ENCODE results near the gene CCL25.
A peak's percentile ranks its signal among the peaks of the same experiment; 100 is the strongest.
"Not testable (repeated sequence)": the region's sequence is repeated elsewhere in the genome, so short reads cannot be mapped to it uniquely, and the experiment has no call there.

The CCL25 gene

DNA sequence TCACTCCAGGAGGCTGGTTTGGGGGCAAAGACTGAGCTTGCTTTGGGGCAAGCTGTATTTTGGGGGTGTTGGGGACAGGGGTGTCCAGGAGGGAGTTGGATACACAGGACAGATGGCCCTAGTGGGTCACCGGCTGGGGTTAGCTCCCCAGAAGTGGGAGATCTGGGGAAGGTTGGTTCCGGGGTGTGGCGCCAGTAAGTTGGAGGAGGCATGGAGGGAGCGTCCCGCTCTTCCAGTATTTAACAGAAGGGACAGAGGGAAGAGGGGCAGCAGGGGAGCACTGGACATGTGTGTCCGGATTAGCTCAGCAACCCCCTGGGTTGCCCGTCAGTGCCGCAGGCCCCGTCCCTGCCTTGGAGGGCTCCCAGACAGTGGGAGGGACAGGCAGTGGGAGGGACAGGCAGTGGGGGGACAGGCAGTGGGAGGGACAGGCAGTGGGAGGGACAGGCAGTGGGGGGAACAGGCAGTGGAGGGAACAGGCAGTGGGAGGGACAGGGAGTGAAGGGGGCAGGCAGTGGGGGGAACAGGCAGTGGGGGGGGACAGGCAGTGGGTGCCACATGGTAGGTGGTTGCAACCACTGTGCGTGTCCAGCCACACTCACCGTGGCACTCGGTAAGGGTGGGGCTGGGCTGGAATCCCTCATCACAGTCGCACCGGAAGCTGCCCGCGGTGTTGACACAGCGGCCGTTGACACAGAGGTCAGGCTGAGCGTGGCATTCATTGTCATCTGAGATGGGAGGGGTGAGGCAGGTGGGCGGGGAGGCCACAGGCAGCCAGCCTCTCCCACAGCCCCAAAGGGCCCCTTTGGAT lies 33.2 kb downstream of the CCL25 start:
- peak; percentile 72 for DNase-seq (ENCODE audit: low read depth)

DNA sequence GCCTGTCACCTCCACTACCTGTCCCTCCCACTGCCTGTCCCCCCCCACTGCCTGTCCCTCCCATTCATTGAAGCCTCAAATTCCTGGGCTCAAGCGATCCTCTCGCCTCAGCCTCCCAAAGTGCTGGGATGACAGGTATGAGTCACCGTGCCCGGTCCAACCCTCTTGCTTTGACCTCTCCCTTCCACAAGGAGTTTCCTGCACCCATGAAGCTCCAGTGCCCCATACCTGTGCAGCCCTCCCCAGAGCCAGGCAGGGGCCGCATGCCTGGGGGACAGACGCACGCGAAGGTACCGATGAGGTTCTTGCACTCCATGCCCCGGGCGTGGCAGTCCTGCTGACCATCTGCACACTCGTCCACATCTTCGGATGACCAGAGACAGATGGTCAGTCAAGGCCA lies 34.3 kb downstream of the CCL25 start:
- DNase-seq (ENCODE audit: low read depth): no peak

DNA sequence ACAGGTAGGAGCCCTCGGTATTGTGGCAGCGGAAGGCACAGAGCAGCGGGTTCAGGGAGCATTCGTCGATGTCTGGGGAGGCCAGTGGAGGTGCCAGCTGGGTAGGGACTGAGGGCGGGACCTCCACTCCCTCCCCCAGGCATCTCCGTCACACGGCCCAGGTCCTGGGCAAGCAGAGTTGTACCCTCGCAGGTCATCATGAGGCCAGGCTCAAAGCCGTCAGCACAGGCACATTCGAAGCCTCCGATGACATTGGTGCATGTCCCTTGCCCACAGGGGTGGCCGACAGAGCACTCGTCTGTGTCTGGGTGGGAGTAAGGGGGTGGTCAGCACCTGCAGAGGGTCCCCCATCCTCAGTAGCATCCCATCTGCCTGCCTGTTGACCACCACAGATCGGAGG lies 35.3 kb downstream of the CCL25 start:
- no peak for DNase-seq (ENCODE audit: low read depth)

DNA sequence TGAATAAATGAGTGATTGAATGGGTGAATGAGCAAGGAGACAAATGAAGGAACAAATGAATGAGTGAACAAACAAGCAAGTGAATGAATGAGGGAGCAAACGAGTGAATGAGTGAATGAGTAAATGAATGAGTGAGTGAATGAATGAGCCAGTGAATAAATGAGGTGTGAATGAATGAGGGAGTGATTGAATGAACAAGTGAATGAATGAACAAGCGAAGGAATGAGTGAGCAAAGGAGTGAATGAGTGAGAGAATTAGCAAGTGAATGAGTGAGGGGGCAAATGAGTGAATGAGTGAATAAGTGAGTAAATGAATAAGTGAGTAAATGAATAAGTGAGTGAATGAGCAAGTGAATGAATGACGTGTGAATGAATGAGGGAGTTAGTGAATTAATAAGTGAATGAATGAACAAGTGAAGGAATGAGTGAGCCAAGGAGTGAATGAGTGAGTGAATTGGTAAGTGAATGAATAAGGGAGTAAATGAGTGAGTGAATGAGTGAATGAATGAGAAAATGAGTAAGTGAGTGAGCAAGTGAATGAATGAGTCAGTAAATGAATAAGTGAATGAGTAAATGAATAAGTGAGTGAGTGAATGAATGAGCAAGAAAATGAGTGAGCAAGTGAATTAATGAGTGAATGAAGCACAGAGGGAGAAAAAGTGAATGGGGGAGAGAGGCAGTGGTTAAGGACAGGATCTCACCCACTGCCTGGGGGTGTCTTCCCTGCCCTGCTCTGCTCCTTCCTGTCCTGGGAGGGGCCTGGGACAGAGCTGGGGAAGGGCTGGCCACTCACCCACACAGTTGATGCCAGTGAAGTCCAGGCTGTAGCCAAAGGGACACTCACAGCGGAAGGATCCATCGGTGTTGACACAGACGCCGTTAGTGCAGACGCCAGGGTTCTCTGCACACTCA lies 36.4 kb downstream of the CCL25 start:
- no peak for DNase-seq (ENCODE audit: low read depth)

DNA sequence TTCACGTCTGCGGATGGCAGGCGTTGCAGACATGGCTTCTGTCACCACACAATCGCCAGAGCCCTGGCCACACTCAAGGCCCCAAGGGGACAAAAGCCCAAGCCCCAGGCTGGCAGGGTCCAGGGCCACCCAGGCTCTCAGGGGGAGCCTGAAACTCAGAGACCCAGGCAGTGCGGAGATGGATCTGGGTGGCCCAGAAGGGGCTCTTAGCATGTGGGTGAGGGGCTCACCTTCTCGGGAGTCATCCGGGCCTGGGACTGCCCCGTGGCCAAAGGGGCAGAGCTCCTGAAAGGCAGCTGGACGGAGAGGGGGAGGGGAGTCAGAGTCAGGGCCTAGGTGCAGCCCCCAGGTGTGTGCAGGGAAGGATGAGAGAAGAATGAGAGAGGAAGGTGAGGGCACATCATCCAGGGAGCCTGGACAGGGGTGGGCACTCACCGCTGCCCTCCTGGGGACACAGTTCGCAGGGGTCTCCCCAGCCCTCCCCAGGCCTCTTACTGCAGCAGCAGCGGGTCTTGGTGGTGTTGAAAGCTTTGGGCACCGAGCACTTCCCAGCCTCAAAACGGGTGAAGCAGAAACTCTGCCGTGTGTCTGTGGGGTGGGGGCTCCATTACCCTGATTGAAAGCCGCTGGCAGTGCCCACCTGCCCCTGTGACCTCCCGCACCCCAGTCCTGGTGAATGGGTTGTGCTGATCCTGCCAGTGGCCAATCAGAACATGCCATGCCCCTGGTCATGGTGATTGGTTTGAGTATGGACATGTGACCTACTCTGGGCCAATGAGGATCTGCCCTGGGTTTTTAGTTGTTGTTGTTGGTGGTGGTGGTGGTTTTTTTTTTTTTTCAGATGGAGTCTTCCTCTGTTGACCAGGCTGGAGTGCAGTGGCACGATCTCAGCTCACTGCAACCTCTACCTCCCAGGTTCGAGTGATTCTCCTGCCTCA lies 37.4 kb downstream of the CCL25 start:
- DNase-seq (ENCODE audit: low read depth): no peak

DNA sequence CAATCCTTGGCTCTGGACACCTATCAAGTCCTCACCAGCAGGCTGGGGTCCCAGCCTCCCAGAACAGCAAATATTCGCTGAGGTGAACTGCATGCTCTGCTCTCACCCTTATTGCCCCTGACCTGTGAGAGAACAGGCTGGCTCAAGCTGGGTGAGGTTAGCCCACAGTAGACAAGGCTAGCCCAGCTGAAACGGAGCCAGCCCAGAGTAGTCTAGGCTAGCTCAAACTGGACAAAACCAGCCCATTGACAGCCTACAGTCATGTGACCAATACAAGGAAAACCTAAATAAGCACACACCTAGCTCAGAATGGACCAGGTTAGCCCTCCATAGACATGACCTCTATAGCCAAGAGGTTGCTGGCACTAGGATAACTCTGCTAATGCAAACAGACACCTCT lies 38.4 kb downstream of the CCL25 start:
- no peak for DNase-seq (ENCODE audit: low read depth)

DNA sequence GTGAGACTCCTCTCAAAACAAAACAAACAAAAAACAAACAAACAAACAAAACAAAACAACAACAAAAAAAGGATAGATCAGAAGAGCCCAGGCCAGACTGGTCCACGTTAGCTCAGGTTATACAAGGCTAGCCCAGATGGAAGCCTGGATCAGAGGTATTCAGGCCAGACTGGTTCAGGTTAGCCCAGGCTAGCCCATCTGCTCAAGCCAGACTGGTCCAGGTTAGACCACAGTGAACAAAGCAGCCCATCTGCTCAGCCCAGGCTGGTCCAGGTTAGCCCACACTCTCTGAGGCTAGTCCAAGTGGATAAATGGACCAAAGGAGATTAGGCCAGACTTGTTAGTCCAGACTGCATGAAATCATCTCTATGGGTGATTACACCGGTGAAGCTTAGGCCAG lies 41.2 kb downstream of the CCL25 start:
- no peak for DNase-seq (ENCODE audit: low read depth)

DNA sequence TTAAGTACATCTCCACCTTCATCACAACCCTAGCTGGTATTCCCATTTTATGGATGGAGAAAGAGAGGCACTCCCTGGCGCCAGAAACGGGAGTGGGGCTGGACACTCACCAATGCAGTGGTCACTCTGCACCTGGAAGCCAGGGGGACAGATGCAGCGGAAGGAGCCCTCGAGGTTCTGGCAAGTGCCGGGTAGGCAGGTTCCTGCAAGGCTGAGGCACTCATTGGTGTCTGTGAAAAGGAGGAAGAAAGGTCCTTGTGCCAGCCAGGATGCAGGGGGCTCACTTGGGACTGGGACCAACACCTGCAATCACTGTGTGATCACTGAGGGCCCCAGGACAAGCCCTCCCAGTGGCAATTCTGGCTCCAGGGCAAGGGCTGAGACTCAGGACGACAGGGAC lies 41.8 kb downstream of the CCL25 start:
- no peak for DNase-seq (ENCODE audit: low read depth)

DNA sequence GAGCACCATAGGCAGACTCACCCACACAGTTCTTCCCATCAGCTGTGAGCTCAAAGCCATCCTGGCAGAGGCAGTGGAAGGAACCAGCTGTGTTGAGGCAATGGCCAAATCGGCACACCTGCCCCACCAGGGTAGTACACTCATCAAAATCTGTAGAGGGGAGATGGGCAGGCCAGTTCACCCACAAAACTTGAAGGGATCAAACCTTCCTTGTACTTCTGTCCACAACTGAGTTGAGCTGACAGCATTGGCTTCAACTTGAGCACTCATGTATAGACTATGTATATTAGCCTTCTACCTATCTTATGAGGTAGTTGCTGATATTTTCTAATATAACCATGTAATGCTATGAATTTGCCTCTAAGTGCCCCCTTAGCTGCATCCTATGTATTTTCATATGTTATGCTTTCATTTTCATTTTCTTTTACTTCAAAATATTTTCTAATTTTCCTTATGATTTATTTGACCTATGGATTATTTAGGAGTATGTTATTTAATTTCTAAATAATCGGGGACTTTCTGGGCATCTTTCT lies 42.9 kb downstream of the CCL25 start:
- DNase-seq (ENCODE audit: low read depth): no peak

DNA sequence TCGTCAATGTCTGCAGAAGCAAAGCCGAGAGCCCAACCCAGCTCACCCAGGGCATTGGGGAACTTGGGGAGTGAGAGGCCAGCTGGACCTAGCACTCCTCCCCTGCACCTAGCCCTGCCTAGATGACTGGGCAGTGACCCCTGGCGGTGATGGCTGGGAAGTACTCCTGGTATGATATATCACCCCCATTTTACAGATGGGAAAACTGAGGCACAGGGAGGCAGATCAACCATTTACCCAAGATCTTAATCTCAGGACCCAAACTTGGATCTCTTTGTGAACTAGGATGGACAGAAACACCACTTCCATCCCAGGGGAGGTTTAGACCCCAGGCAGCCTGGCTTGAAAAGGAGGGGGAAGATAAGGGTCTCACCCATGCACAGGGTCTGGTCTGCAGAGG lies 43.5 kb downstream of the CCL25 start:
- no peak for DNase-seq (ENCODE audit: low read depth)

DNA sequence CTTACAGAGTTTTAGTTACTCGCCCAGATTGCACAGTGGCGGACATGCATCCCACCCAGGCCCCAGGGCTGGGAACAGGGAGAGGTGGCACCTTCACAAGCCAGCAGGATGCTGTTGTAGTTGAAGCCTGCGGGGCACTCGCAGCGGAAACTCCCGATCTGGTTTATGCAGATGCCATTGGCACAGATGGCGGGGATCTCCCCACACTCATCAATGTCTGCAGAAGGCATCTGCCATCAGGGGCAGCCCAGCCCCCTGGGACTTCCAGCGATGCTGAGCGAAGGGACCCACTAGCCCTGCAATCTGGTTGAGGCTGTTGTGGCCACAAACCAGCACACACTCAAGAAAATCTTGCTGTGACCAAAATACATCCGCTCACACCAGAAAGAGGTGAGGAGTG lies 44.6 kb downstream of the CCL25 start:
- DNase-seq (ENCODE audit: low read depth): no peak

DNA sequence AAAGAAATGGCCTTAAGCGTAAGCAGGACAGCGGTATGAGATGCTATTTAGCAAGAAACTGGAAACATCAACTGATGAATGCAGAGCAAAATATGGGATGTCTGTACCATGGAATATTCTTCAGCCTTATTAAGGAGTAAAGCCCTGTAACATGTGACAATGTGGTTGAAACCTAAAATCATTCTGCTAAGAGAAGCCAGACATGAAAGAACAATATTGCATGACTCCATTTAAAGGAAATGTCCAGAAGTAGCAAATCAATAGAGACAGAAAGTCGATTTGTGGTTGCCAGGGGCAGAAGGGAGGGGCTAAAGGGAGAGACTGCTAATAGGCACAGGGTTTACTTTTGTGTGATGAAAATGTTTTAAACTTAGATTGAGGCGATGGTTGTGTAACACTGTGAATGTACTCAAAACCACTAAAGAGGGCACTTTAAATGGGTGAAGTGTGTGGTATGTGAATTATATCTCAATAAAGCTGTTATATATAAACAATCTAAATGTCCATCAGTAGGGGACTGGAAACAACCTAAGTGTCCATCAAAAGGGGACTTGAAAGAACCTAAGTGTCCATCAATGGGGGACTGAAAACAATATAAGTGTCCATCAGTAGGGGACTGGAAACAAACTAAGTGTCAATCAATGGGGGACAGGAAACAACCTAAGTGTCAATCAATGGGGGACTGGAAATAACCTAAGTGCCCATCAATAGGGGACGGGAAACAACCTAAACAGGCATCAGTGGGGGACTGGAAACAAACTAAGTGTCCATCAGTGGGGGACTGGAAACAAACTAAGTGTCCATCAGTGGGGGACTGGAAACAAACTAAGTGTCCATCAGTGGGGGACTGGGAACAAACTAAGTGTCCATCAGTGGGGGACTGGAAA lies 45.4 kb downstream of the CCL25 start:
- DNase-seq (ENCODE audit: low read depth): no peak

DNA sequence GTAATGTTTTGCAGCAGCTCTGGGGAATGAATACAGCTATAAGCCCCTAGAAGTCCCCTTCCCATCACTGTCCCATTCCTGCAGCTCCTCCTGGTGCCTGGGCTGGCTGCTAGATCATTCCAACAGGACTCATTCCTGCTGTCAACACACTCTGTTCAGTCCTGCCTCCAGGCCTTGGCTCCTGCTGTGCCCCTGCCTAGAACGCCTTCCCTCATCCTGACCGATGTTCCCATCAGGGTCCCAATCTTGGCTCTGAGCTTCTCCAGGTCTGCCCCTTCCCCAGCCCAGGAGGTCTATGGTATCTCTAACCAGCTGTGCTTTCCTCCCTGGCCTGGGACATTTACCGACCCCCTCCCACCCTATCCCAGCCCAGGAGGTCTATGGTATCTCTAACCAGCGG lies 48.8 kb downstream of the CCL25 start:
- no peak for DNase-seq (ENCODE audit: low read depth)

DNA sequence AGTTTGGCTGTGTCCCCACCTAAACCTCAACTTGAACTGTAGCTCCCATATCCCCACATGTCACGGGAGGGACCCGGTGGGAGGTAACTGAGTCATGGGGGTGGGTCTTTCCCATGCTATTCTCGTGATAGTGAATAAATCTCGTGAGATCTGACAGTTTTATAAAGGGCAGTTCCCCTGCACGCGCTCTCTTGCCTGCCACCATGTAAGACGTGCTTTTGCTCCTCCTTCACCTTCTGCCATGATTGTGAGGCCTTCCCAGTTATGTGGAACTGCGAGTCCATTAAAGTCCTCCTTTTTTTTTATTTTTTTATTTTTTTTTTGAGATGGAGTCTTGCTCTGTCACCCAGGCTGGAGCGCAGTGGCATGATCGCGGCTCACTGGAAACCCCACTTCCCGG lies 49.4 kb downstream of the CCL25 start:
- DNase-seq (ENCODE audit: low read depth): not testable (repeated sequence)

DNA sequence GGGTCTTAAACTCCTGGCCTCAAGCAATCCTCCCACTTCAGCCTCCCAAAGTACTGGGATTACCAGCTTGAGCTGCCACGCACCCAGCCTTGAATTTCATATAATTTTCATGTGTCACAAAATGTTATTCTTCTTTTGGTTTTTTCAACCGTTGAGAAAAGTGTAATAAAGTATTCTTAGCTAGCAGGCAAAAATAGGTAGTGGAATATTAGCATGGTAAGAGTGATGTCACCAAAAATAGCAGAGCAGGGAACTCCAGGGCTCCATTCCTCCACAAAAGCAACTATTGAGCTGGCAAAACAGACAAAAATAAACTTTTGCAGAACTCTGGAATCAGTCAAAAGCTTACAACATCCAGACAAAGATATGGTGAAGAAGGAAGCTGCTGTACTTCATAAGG lies 52.9 kb downstream of the CCL25 start:
- DNase-seq (ENCODE audit: low read depth): no peak

DNA sequence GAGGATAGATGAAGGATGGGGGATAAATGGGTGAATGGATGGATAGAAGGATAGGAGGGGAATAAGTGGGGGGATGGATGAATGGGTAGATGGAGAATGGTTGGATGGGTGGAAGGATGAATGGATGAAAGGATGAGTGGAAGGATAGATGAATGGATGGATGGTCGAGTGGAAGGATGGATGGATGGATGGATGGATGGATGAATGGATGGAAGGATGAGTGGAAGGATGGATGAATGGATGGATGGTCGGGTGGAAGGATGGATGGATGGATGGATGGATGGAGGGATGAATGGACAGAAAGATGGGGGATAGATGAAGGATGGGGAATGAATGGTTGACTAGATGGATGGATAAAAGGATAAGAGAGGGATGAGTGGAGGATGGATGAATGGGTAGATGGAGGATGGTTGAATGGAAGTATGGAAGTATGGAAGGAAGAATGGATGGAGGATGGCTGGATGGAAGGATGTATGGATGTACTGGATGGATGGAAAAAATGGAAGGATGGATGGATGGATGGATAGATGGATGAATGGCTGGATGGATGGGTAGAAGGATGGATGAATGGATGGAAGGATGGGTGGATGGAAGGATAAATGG lies 54.8 kb downstream of the CCL25 start:
- DNase-seq (ENCODE audit: low read depth): no peak

DNA sequence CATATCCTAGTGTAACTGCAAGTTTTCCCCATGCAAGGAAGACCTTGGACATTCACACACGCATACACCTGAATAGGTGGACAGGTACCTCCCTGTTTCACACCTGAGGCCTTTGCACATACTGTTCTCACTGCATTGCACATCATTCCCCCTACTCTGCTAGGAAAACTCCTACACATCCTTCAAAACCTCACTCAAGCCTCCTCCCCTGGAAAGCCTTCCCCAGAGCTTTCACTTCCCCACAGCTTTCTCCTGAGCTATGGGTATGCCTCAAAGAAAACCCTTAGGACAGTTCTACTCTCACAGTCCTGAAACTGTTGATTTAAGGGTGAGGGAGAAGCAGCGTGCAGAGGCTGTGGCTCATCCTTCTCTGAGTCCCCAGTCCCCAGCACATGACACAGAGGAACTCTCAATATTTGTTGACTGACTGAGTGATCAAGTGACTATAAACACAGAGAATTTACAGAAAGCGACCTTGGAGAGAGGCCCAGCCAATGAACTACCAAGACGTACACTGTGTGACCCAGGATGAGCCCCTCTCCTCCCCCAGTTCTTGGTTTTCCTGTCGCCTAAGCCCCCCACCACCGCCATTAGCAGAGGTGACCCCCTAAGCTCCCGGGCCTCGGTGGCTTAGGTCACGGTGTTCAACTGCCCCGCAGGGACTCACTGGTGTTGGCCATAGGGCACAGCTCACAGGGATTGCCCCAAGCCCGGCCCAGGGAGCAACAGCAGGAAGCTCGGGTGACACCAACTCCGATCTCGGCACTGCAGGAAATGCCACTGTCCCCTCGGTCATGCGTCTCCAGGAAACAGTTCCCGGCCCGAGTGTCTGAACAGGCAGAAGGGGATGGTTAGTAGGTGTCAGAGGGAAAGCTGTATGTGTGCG lies 56.2 kb downstream of the CCL25 start:
- DNase-seq (ENCODE audit: low read depth): no peak

DNA sequence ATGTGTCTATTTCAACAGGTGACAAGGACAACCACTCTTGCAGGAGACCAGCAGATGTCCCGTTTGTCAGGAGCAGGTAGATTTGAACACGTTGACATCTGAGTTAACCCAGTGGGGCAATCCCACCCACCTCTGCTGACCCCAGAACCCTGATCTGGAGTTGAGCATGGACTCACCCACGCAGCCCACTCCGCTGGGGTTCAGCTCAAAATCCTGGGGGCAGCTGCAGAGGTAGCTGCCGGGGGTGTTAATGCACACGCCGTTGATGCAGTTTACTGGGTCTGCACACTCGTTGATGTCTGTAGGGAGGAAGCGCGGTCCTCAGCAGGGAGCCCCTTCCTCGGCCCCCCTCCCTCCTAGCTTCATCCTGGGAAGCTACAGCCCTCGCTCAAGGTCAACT lies 56.9 kb downstream of the CCL25 start:
- DNase-seq (ENCODE audit: low read depth): no peak

DNA sequence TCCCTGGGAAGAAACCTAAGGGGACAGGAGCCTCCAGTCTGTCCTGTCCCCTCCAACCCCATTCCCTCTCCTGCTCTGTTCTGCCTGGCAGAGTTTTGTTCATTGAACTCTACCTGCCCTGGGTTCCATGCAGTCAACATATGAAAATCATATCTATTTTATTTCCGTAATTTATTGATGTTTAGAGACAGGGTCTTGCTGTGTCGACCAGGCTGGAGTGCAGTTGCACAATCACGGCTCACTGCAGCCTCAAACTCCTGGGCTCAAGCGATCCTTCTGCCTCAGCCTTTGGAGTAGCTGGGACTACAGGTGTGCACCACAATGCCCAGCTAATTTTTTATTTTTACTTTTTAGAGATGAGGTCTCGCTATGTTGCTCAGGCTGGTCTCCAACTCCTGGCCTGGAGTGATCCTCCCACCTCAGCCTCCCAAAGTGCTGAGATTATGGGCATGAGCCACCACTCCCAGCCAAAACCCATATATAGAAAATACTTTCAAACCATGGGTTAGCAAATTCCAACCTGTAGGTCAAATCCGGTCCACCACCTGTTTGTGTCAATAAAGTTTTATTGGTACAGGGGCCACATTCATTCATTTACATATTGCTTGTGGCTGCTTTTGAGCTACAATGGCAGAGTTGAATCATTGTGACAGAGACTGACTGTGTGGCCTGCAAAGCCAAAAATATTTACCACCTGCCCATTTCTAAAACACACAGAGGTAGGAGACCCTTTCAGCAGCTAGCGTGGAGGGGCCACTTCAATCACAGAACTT lies 57.5 kb downstream of the CCL25 start:
- no peak for DNase-seq (ENCODE audit: low read depth)

Measured in CMK (cell line).